B cell (primary cell): Measurements from ENCODE around the gene STARD10.

Experiments used
- CTCF ChIP-seq: fragments of 200-600 bp; IDR thresholded peaks from one replicate; pipeline ENCODE4 v1.8.0; 2022; ENCODE audit warnings: antibody characterized with exemption, mild to moderate bottlenecking
- EZH2 ChIP-seq: IDR thresholded peaks from 2 replicates; pipeline ENCODE4 v1.6.1; 2012; ENCODE audit warnings: borderline replicate concordance, low read depth, mild to moderate bottlenecking, moderate library complexity, low read length; ENCODE audit not compliant: insufficient read depth, poor library complexity, severe bottlenecking

- TF ChIP-seq CTCF: no peak
- no peak for TF ChIP-seq EZH2
Observed at GRCh38 chr11:72727521-72727920, 66.3 kb downstream of the STARD10 start.
